GM19238 (cell line): ENCODE measurements around the gene GORAB.

Experiments
- DNase-seq: peaks from one replicate; pipeline ENCODE4 v3.0.0; 2011; ENCODE audit warnings: low spot score; ENCODE audit not compliant: insufficient read length

Gene GORAB

GRCh38 chr1:170537798-170538503, 6.0 kb downstream of the GORAB start:
- no peak for DNase-seq

GRCh38 chr1:170538687-170539086, 6.7 kb downstream of the GORAB start:
- no peak for DNase-seq

- no peak for DNase-seq
Observed at GRCh38 chr1:170539154-170539553, 7.2 kb downstream of the GORAB start.

- DNase-seq = no peak
Observed at GRCh38 chr1:170544624-170545023, 12.7 kb downstream of the GORAB start.

- DNase-seq = no peak
Observed at GRCh38 chr1:170545476-170545875, 13.5 kb downstream of the GORAB start.

- no peak for DNase-seq
Observed at GRCh38 chr1:170547255-170547654, 15.3 kb downstream of the GORAB start.

- no peak for DNase-seq
Observed at GRCh38 chr1:170548497-170548896, 16.5 kb downstream of the GORAB start.

GRCh38 chr1:170555370-170555769, 23.4 kb downstream of the GORAB start:
- no peak for DNase-seq

GRCh38 chr1:170556917-170557316, 25.0 kb downstream of the GORAB start:
- no peak for DNase-seq

GRCh38 chr1:170558731-170559130, 26.8 kb downstream of the GORAB start:
- no peak for DNase-seq

GRCh38 chr1:170559166-170559565, 27.2 kb downstream of the GORAB start:
- DNase-seq = no peak

- no peak for DNase-seq
Observed at GRCh38 chr1:170560681-170561285, 28.8 kb downstream of the GORAB start.

- DNase-seq = no peak
Observed at GRCh38 chr1:170562646-170563338, 30.8 kb downstream of the GORAB start.

- DNase-seq = no peak
Observed at GRCh38 chr1:170567214-170567613, 35.2 kb downstream of the GORAB start.

- DNase-seq = no peak
Observed at GRCh38 chr1:170568197-170568596, 36.2 kb downstream of the GORAB start.

- no peak for DNase-seq
Observed at GRCh38 chr1:170576980-170577379, 45.0 kb downstream of the GORAB start.

GRCh38 chr1:170578359-170578758, 46.4 kb downstream of the GORAB start:
- DNase-seq = no peak

- DNase-seq = no peak
Observed at GRCh38 chr1:170580636-170581440, 48.9 kb downstream of the GORAB start.

GRCh38 chr1:170583186-170583585, 51.2 kb downstream of the GORAB start:
- no peak for DNase-seq

GRCh38 chr1:170586321-170587252, 54.6 kb downstream of the GORAB start:
- no peak for DNase-seq

GRCh38 chr1:170587253-170587593, 55.3 kb downstream of the GORAB start:
- no peak for DNase-seq
